Right lobe of liver (tissue), 6 donors: ENCODE measurements around the gene MBNL2. TPM values are rescaled to one million over a fixed set of nuclear protein-coding genes. Genes with fewer than 3 reads are reported as not detected.

Experiments used
- ATAC-seq, 4 donors: fragments of 200-7000 bp; cut with Tn5 transposase; one replicate each; pipeline ENCODE4 v1.9.1; 2020; ENCODE audit warnings: mild to moderate bottlenecking in 4 of 4, moderate library complexity in 4 of 4
- DNase-seq, 3 donors: peaks; one replicate each; pipeline ENCODE4 v3.0.0-alpha.2; 2020
- H3K27ac ChIP-seq, 3 donors: fragments of 200-600 bp; one replicate each; pipeline ENCODE4 v1.8.0; 2022
- H3K27me3 ChIP-seq, 2 donors: fragments of 200-600 bp; one replicate each; pipeline ENCODE4 v1.8.0; 2022
- H3K36me3 ChIP-seq, 4 donors: fragments of 200-600 bp; sonication (generic) in 1 of 4; one replicate each; pipeline versions ENCODE4 v1.5.1 to v1.8.0; 2017 to 2022; ENCODE audit warnings: control low read depth in 1 of 4
- H3K4me1 ChIP-seq, 4 donors: fragments of 200-600 bp; sonication (generic) in 1 of 4; one replicate each; pipeline versions ENCODE4 v1.5.1 to v1.8.0; 2017 to 2022; ENCODE audit warnings: control low read depth in 1 of 4
- H3K4me3 ChIP-seq, 3 donors: fragments of 200-600 bp; one replicate each; pipeline ENCODE4 v1.8.0; 2022
- H3K9me3 ChIP-seq, 4 donors: fragments of 200-600 bp; sonication (generic) in 1 of 4; one replicate each; pipeline versions ENCODE4 v1.5.1 to v1.8.0; 2017 to 2022; ENCODE audit warnings: control low read depth in 1 of 4
- POLR2A ChIP-seq: fragments of 450-650 bp; IDR thresholded peaks from one replicate; pipeline ENCODE4 v1.6.1; 2017; ENCODE audit warnings: antibody characterized with exemption, mild to moderate bottlenecking
- WGBS: methylation state at CpG from one replicate; pipeline ENCODE4 v1.1.6; 2018; ENCODE audit warnings: low coverage, low lambda C conversion rate; ENCODE audit not compliant: insufficient coverage; ENCODE audit errors: missing lambda C conversion rate; 5-methylcytosine and 5-hydroxymethylcytosine counted together
- intact Hi-C, 2 donors: fragments of 100-400 bp; cut with DNase I; formaldehyde crosslinking; loops; one replicate each; pipeline versions ENCODE4 v1.11.2 to v1.14.1; 2022
- total RNA-seq, 6 experiments: library from RNA; depleted of rRNA in 2 of 6; stranded (reverse); fragments of >200 nt in 2 of 6; fragmentation: NEBNext Ultra II Directional in 3 of 6; extraction: Animal tissue kit (Norgen Biotek cat#: 25700) in 3 of 6; gene quantifications; one replicate each; pipeline versions ENCODE4 v1.1.0 to v1.2.4, GENCODE V29; 2016 to 2023
- TF ChIP-seq, protein P1 (sequence below), 4 donors: fragments of 200-600 bp in 3 of 4; fragments of 450-650 bp in 1 of 4; IDR thresholded peaks; one replicate each; pipeline versions ENCODE4 v1.5.1 to v1.8.0; 2016 to 2022; ENCODE audit warnings: antibody characterized with exemption in 4 of 4, mild to moderate bottlenecking in 2 of 4
- donor health status: DM: no; HTN: yes; CAD: no.
- donor health status: DM: no; HTN: no; CAD: no.
- donor health status: DM: no; HTN: no; CAD: no.
- donor health status: DM: no; HTN: yes; CAD: no.
- donor health status: DM: no; HTN: yes; CAD: no.

The MBNL2 gene
- total RNA-seq, 6 experiments from 2014 or later: 30.3 to 135 (median 81.5) TPM

DNA sequence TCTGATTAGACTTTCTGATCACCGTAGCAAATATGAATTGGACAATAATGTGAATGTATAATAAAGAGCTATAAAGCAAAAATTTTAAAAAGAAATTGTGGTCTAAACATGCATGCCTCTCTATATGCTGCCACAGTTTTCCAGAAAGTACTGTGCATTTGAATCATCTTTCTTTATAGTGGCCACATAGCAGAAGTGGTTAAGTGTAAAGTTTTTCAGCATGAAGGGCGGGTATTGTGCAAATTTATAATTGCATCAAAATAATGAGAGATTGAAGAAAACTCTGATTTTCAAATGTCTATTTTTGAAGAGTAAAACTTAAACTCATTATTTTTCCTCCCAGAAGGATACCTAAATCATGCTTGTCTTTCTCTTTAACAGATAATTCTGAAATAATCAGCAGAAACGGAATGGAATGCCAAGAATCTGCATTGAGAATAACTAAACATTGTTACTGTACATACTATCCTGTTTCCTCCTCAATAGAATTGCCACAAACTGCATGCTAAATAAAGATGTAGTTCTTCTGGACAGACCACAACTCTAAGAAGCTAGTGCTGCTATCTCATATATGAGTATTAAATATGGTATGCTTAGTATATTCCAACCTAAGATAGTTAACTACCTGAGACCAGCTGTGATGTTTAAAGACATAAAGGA is 168.9 kb downstream of the MBNL2 start:
- TF ChIP-seq, protein P1, sequence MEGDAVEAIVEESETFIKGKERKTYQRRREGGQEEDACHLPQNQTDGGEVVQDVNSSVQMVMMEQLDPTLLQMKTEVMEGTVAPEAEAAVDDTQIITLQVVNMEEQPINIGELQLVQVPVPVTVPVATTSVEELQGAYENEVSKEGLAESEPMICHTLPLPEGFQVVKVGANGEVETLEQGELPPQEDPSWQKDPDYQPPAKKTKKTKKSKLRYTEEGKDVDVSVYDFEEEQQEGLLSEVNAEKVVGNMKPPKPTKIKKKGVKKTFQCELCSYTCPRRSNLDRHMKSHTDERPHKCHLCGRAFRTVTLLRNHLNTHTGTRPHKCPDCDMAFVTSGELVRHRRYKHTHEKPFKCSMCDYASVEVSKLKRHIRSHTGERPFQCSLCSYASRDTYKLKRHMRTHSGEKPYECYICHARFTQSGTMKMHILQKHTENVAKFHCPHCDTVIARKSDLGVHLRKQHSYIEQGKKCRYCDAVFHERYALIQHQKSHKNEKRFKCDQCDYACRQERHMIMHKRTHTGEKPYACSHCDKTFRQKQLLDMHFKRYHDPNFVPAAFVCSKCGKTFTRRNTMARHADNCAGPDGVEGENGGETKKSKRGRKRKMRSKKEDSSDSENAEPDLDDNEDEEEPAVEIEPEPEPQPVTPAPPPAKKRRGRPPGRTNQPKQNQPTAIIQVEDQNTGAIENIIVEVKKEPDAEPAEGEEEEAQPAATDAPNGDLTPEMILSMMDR (IDR thresholded peaks at IDR 0.05): no peak
- no peak for TF ChIP-seq POLR2A
- ATAC-seq (no peak), DNase-seq (no peak)
- intact Hi-C loops: no loop called here
- Histone ChIP-seq H3K4me1 (no peaks in the 10 kb centered on the region), H3K27me3 (no peaks in the 10 kb centered on the region), H3K27ac (no peak overlapping the region), H3K36me3 (peaks cover 0 to 23% (median 13%) of the 10 kb centered on the region in 4 donors), H3K4me3 (no peak overlapping the region), H3K9me3 (no peaks in the 10 kb centered on the region)
- WGBS: 68% methylated on average over 3 of the region's 3 CpGs

DNA sequence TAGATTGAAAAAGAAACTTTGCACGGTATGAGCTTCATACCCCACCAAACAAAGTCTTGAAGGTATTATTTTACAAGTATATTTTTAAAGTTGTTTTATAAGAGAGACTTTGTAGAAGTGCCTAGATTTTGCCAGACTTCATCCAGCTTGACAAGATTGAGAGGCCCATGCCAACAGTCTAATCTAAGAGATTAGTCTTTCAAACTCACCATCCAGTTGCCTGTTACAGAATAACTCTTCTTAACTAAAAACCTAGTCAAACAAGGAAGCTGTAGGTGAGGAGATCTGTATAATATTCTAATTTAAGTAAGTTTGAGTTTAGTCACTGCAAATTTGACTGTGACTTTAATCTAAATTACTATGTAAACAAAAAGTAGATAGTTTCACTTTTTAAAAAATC is 169.9 kb downstream of the MBNL2 start:
- H3K4me3 ChIP-seq: no peak overlapping the region
- H3K9me3 ChIP-seq: no peaks in the 10 kb centered on the region
- TF ChIP-seq, protein P1 (IDR thresholded peaks at IDR 0.05): no peak
- no peak for TF ChIP-seq POLR2A
- ATAC-seq: no peak
- no peaks in the 10 kb centered on the region for H3K4me1 ChIP-seq
- intact Hi-C loops: no loop called here
- DNase-seq: no peak
- H3K36me3 ChIP-seq: peaks cover 0 to 16% (median 13%) of the 10 kb centered on the region in 4 donors
- no peaks in the 10 kb centered on the region for H3K27me3 ChIP-seq
- 87% methylated on average over 1 of the region's 1 CpG for WGBS
- no peak overlapping the region for H3K27ac ChIP-seq

DNA sequence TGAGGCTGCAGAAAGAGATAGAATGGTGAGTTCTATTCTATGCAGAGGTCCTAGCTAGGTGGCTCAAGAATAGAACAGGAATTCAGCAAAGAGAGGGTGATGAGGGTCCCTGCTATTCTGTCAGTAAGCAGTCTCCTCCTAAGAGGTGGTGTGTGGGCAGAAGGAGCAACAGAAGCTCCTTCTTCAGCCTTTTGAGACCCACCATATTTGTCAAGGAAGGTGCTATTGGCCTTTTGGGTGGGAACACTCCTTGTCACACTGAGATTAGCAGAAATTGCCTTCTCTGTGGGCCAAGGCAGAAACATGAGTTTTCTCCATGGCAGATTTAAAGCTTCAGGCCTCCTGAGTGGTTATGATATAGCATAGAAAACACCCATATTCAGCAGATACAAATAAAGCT is 172.4 kb downstream of the MBNL2 start:
- intact Hi-C loops: no loop called here
- no peak for TF ChIP-seq POLR2A

DNA sequence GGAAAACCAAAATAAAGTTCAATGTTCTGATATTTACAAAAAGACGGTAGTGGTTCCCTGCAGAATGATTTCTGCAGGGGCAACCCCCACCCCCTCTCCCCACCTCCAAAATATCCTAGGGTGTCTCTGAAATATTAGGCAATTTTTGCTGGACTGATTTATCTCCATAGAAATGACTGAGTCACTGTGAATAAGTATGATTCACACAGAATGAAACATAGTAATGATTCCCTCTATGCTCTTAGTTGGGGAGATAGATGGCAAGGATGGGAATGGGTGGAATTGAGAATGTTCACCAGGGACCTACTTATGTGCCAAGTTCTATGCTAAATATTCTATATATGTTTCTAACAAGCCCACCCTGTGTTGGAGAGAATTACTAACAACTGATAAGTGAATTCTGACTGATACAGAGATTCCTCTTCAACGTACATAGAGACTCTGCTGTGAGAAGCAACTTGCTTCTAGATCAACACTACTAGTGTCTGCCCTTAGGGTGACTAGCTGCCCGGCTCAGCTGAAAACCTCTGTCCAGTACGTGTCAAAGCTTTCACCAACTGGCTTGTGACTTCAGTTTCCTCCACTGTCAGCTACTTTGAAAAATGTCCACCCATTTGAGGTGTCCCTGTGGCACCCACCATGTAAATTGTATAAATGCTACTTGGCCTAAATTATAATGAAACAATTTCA is 173.5 kb downstream of the MBNL2 start:
- Histone ChIP-seq H3K27ac (no peak overlapping the region), H3K4me1 (no peaks in the 10 kb centered on the region), H3K9me3 (no peaks in the 10 kb centered on the region), H3K27me3 (no peaks in the 10 kb centered on the region), H3K36me3 (peaks cover 0 to 13% (median 11%) of the 10 kb centered on the region in 4 donors), H3K4me3 (no peak overlapping the region)
- 84% methylated on average over 4 of the region's 4 CpGs for WGBS
- TF ChIP-seq POLR2A: no peak
- TF ChIP-seq, protein P1 (IDR thresholded peaks at IDR 0.05): no peak
- intact Hi-C loops: no loop called here
- ATAC-seq: no peak
- no peak for DNase-seq

More for the DNA sequence above, 172.4 kb downstream of the MBNL2 start:
- peaks cover 0 to 13% (median 11%) of the 10 kb centered on the region in 4 donors for H3K36me3 ChIP-seq
- H3K27me3 ChIP-seq: no peaks in the 10 kb centered on the region
- no peak overlapping the region for H3K27ac ChIP-seq
- H3K9me3 ChIP-seq: no peaks in the 10 kb centered on the region
- ATAC-seq: no peak
- DNase-seq: no peak
- H3K4me1 ChIP-seq: no peaks in the 10 kb centered on the region
- no peak overlapping the region for H3K4me3 ChIP-seq

DNA sequence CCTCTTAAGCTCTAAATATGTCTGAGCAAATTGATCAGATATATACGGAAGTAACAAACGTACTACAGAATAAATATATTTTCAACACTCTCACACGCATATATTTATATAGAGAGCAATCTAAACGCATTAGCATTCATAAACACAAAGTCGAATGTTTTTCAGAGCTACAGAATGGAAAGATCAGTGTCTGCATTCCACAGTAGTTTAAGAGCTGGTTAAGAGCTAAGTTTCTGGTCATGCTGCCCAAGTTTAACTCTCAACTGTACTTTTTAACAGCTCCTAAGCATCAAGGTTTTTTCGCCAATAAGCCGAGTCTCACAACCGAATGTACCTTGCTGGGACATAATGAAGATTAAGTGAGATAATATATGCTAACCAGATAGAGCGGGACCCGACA is 175.1 kb downstream of the MBNL2 start:
- TF ChIP-seq, protein P1 (IDR thresholded peaks at IDR 0.05): no peak
- no peak for TF ChIP-seq POLR2A

More for the DNA sequence above, 175.1 kb downstream of the MBNL2 start:
- H3K9me3 ChIP-seq: no peaks in the 10 kb centered on the region
- peaks cover 0 to 7% (median 6%) of the 10 kb centered on the region in 4 donors for H3K36me3 ChIP-seq
- 85% methylated on average over 10 of the region's 10 CpGs for WGBS
- ATAC-seq (no peak), DNase-seq (no peak)
- H3K27me3 ChIP-seq: no peaks in the 10 kb centered on the region
- no peaks in the 10 kb centered on the region for H3K4me1 ChIP-seq
- intact Hi-C loops: no loop called here
- H3K27ac ChIP-seq: no peak overlapping the region
- H3K4me3 ChIP-seq: no peak overlapping the region
